GM19351 (cell line): Measurements from ENCODE around the gene IMMT.
A peak's percentile ranks its signal among the peaks of the same experiment; 100 is the strongest.

Source experiments
- ATAC-seq: cut with Tn5 transposase; IDR thresholded peaks from one replicate; pipeline ENCODE4 v1.9.1; 2021; ENCODE audit warnings: mild to moderate bottlenecking, moderate library complexity; ENCODE audit not compliant: unreplicated experiment

IMMT gene

GRCh38 chr2:86226636-86227520 lies 31.6 kb upstream of the IMMT start:
- no peak for ATAC-seq

DNA sequence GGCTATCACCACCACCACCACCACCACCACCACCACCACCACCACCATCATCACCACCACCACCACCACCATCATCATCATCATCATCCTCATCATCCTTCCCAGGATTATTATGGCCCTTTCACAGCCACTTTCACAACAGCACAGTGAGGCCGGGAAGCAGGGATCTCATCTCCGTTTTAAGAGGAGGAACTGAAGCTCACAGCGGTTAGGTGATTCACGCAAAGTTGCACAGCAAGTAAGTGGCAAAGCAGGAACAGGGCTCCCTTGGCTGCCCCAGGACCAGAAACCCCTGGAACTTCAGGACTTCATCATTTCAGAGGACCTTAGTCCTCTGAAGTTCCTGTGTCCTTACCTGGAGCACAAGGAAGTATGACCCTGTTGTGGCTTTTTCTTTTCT lies 30.8 kb upstream of the IMMT start:
- no peak for ATAC-seq

DNA sequence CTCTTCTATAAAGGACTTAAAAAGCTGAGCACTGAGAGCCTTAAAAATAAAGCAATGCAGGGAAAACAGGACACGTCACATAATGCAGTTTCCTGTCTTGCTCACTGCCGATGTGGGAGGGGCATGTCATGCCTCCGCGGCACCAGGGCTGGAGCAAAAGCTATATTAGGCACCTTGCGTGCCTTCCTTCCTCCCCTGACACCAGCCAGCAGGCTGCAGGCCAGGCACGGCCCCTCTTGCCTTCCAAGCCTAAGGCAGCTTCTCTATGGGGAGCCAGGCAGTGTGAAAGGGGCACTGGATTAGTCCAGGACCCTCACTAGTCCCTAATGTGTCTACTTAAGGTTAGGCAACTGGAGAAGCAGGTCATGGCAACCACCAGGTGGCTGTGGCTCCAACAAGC lies 30.3 kb upstream of the IMMT start:
- ATAC-seq = peak; percentile 75

DNA sequence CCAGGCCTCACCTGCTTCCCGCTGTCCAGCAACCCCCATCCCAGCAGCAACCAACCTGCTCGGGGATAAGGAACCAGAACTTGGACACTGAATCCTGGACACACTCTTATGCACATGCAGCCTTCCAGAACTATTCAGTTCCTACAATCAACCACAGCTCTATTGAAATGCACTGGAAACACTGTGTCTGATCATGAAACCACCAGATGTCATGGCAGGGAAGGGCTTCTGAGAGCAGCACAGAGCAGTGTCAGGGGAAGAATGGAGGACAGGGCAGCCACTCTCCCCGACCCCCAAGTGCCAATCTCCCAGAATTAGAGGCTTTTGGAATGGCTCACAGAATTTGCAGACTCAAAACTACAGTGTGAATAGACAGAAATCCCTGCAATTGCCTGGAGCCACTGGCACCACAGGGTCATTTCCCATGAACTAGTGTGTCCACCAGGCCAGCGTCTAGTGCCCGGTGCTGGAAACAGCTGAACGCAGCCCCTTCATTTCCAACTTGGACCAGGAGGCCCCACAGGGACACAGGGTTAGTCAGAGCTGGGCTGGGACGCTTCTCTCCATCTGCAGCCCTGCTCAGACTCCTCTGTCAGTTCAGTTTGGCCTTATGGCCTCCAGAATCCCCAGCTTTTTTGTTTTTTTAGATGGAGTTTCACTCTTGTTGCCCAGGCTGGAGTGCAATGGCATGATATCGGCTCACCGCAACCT lies 29.5 kb upstream of the IMMT start:
- ATAC-seq = no peak

DNA sequence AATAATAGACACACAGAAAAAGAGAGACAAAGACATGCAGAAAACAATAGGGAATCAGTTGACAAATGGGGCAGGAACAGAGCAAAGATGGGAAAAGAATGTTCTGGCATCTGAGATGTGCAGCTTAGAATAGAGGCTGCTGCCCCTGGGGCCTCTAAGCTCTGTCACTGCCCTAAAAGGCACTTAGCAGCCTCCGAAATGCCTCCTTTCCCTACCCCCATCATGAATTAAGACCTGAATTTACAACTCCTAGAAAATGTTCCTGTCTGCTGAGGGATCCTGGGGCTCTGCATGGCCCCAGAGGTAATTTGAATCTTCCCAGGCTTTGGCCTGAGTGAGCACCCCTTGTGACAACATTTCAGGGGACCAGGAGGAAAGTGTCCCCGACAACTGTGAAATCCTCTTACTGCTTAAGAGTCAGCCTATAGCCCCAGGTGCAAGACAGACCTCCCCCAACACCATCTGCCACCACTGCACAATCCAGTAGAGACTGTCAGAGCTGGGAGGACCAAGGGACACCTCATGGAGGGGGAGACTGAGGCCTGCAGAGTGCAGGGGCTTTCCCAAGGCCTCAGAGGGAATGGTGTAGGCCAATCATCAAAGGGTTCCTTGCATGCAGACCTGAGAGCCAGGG lies 28.8 kb upstream of the IMMT start:
- no peak for ATAC-seq

DNA sequence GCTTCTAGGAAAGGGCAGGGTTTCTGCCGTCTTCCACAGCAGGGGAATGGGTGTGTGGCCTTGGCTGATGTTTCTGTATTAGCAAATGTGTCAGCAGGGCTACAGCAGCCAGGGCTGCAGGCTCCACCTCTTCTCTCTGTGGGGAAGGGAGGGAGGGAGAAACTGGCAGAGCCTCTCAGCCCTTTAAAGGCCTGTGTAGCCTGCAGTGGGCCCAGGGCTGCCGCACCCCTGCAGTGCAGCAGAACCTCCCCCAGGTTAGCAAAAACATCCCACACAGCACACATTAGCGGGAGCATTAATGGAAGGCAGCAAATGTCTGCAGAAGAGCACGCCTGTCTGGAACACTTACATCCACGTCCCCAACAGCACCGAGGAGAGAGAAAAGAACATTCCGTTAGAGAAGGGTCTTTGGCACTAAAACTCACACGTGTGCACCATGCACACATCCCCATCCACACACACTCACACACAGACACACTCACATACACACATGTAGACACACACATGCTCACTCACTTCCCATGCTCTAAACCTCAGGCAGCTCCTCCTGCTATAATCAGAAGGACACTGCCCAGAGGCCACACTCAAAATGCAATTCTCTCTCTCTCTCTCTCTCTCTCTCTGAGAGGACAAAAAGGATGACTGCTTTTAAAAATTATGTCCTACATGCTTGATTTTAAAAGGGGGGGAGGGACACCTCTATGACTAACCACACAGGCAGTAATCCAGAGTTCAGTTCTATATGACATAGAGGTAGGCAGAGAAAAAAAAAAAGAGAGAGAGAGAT lies 28.1 kb upstream of the IMMT start:
- ATAC-seq = no peak

GRCh38 chr2:86221066-86221684 lies 25.9 kb upstream of the IMMT start:
- peak; percentile 55 for ATAC-seq

- ATAC-seq = no peak
These were observed 24.6 kb upstream of the IMMT start for GRCh38 chr2:86219896-86220295.

- ATAC-seq = no peak
These were observed 22.9 kb upstream of the IMMT start for GRCh38 chr2:86218124-86218523.

DNA sequence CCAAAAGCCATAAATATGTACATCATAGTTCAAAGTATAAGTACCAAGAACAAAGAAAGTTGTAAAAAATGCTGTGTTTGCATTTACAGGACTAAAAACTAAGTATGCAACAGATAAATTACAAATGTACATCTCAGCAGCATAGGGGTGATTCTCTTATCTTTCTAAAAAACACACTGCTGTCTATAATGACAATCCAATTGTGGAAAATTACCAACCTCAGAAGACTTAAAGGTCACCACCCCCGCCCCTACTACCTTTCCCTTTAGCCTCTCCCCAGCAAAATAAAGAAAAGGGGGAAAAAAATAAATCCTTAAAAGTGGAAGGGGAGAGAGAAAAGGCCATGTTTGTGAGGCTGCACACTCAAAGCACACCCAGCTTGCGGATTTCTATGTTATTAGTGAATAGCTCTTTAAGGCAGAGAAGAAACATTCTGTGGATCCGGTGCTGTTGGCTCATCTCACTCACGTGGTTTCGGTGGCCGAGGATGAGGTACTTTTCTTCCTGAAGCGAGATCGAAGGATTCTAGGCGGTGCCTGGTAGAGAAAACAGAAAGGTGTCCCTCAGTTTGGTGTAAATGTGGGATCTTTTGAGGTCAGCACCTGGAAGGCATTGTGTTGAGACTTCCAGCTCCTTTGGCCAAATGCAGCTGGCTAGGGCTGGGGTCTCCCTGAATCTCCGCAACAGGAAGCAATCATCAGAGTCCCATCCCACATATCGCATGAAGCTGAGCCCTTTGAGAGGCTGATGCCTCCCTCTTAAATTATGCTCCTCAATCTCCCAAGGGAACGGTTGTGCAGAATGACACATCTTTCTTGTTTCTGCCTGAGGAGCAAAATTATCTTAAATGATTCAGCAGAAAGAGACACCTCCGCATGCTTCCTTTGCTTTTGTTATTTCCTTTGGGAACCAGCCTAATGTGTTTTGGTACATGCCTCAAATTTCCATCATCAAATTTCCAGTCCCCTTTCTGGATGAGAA lies 21.6 kb upstream of the IMMT start:
- no peak for ATAC-seq

GRCh38 chr2:86214503-86214832 lies 19.2 kb upstream of the IMMT start:
- no peak for ATAC-seq

- no peak for ATAC-seq
These were observed 18.6 kb upstream of the IMMT start for GRCh38 chr2:86213699-86214502.

- no peak for ATAC-seq
These were observed 17.8 kb upstream of the IMMT start for GRCh38 chr2:86213056-86213455.

GRCh38 chr2:86211796-86212188 lies 16.5 kb upstream of the IMMT start:
- no peak for ATAC-seq

DNA sequence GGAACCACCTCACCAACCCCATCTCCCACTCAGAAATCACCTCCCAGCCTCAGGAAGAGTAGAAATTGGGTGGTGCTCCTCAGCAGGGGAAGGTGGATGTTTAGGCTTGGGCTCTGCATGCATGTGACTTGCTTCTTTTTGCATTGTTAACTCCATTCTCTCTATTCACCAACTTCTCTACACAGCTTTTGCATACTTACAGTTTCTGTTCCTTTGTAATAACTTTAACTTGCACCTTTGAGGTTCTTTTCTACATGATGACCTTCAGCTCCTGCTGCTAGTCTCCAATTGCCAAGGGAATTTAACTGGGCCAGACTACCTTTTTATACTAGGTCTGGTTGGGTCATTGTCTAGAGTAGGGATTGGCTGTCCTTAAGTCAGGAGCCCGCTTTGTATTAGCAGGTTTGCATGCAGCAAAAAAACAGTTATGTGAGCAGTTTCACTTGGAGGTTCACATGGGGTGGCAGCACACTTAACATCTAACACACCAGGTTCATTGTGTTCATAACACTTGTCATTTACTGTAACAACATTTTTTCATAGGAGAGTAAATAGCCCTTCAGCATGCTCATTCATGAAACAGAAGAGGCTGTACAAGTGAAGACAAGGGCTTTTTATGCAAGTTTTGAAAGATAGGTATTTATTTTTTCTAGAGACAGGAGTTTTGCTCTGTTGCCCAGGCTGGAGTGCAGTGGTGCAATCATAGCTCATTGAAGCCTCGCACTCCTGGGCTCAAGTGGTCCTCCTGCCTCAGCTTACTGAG lies 16.0 kb upstream of the IMMT start:
- ATAC-seq = no peak

DNA sequence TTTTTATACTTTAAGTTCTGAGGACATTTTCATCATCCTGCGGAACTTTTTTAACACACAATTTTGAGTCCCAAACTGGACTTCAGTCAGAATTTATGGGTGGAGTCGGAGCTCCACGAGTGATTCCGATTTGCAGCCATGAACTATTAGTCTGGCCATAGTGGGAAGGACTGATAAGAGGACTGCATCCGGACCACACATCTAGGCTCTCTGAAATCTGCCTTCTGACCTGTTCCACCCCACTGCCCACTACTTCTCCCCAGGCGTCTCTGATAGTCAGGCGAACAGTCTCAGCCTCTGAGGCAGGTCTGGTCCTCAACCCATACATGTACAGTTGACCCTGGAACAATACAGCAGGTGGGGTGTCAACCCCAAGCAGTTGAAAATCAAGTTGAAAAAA lies 9.2 kb upstream of the IMMT start:
- no peak for ATAC-seq

- ATAC-seq = no peak
These were observed 8.4 kb upstream of the IMMT start for GRCh38 chr2:86203614-86204013.

GRCh38 chr2:86202702-86203101 lies 7.4 kb upstream of the IMMT start:
- ATAC-seq = no peak
